Choroid plexus epithelial cell (primary cell): Measurements from ENCODE around the gene THRA.
A peak's percentile ranks its signal among the peaks of the same experiment; 100 is the strongest.

ENCODE experiments used
- DNase-seq: peaks from one replicate; pipeline ENCODE4 v3.0.0-alpha.2; 2010; ENCODE audit warnings: low read depth
- H3K4me3 ChIP-seq: 2 replicates; pipeline ENCODE4 v1.5.1; 2011; ENCODE audit warnings: low read depth, mild to moderate bottlenecking, control low read depth, low read length, moderate library complexity
- TF ChIP-seq, protein P1 (sequence below): conservative IDR thresholded peaks from 2 replicates; pipeline ENCODE4 v1.5.1; 2011; ENCODE audit warnings: low read depth, mild to moderate bottlenecking, control low read depth, inconsistent platforms, low read length, moderate library complexity

THRA gene

DNA sequence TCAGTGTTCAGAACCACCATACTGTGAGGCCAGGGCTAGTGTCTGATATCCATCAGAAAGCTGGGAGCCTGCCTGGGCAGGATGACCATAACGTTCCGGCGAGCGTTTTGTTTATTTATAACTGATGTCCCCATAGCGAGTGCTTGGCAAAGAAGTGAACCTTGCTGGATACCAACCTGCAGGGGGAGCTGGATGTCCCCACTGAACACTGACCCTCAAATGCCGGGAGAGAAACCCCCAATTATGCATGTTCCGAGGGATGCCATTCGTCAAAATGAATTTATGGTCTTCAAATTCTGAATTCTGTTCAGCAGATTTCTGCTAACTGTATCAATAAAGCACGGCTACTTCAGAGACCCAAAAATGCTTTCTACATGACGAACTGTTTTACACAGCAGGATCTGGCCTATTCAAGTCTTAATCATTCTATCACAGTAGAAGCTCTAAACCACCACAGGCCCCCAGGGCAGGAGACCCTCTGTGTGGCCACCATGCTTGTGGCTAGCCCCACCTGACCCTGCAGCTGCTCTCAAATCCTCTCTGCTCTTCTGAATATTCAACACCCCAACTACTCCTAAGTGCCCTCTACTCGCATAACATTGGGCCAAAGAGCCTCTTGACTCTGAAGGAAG is 23.8 kb upstream of the THRA start:
- TF ChIP-seq, protein P1, sequence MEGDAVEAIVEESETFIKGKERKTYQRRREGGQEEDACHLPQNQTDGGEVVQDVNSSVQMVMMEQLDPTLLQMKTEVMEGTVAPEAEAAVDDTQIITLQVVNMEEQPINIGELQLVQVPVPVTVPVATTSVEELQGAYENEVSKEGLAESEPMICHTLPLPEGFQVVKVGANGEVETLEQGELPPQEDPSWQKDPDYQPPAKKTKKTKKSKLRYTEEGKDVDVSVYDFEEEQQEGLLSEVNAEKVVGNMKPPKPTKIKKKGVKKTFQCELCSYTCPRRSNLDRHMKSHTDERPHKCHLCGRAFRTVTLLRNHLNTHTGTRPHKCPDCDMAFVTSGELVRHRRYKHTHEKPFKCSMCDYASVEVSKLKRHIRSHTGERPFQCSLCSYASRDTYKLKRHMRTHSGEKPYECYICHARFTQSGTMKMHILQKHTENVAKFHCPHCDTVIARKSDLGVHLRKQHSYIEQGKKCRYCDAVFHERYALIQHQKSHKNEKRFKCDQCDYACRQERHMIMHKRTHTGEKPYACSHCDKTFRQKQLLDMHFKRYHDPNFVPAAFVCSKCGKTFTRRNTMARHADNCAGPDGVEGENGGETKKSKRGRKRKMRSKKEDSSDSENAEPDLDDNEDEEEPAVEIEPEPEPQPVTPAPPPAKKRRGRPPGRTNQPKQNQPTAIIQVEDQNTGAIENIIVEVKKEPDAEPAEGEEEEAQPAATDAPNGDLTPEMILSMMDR = peak; percentile 85
- DNase-seq = peak; percentile 93
- H3K4me3 ChIP-seq = peak overlapping the region; percentile 13

DNA sequence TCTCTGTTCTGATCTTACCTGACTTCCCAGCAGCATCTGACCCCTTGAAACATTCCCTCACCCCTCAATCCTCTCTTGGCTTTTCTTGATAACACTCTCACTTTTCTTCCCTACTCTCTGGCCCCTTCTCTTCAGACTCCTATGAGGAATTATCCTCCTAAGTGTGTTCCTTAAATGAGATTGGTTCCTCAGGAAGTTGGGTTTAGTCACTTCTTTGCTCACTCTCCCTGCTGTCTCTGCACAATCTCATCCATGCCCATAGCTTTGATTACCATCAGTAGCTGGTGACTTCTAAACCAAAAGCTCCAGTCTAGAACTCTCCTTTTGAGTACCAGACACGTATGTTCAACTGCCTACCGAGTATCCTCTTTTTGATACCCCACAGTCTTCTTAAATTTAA is 21.6 kb upstream of the THRA start:
- DNase-seq = no peak
- H3K4me3 ChIP-seq = no peak overlapping the region
- TF ChIP-seq, protein P1 = no peak

DNA sequence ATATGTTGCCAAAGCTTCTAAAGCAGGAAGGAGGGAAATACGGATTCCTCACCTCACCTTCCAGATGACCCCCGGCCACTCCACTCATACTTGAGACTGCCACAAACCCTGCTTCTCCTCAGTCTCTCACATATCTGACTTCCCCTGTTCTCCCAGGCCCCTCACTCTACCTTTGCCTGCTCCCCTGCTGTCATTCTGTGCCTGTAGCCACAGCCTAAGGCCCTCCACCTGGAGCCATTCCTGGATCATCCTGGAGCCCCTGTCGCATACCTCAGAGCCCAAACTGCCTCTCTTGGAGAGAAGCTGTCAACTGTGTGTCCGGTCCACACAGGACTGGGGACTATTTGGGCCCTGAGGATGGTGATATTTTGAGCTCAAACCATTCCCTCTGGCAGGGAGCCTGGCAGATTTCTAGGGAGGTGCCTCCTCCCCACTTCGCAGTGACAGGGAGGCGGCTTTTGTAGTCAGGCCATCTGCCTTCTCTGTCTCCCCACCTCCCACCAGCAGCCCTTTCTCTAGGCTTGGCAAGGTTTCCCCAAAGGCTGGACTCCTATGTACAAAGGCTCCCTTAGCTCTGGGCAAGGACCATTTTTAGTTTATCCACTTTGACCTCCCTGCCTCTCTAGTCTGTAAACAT is 6.3 kb upstream of the THRA start:
- no peak overlapping the region for H3K4me3 ChIP-seq
- DNase-seq = no peak
- TF ChIP-seq, protein P1 = no peak

DNA sequence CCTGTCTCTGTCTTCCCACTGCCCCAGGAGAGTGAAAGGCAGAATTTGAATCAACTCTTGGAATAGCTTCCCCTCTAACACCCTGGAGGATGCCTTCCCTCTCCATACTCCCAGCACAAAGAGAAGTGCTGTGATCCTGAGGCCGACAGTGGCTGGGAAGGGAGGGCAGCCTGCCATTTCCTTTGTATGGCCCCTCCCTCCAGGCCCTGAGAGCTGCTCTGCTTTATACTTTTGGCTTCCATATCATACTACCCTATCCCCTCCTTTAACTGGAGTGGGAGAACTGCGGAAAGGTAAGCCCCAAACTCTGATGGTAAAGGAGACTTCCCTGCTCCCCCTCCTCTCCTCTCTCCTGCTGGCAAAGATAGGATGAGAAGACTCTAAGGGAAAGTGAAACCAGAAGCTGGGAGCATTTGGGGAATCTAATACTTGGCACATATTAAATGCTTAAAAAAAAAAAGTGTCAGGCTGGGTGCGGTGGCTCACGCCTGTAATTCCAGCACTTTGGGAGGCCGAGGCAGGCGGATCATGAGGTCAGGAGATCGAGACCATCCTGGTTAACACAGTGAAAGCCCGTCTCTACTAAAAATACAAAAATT is 4.5 kb upstream of the THRA start:
- DNase-seq = peak; percentile 59
- TF ChIP-seq, protein P1 = no peak
- no peak overlapping the region for H3K4me3 ChIP-seq

DNA sequence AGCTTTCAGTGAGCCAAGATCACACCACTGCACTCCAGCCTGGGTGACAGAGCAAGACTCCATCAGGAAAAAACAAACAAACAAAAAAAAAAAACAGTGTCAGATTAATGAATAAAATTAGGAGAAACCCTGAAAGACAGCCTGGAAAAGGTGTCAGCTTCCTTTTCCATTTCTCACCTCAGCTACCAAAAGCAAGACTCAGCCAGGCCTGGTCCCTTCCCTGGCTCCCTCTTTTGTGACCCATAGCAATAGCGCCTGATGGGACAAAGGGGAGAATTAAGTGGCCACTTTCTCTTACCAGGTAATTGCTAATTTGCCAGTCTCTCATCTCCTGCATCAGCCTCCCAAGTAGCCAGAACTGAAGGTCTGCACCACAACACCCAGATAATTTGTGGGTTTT is 3.9 kb upstream of the THRA start:
- no peak overlapping the region for H3K4me3 ChIP-seq
- no peak for DNase-seq
- TF ChIP-seq, protein P1 = no peak

DNA sequence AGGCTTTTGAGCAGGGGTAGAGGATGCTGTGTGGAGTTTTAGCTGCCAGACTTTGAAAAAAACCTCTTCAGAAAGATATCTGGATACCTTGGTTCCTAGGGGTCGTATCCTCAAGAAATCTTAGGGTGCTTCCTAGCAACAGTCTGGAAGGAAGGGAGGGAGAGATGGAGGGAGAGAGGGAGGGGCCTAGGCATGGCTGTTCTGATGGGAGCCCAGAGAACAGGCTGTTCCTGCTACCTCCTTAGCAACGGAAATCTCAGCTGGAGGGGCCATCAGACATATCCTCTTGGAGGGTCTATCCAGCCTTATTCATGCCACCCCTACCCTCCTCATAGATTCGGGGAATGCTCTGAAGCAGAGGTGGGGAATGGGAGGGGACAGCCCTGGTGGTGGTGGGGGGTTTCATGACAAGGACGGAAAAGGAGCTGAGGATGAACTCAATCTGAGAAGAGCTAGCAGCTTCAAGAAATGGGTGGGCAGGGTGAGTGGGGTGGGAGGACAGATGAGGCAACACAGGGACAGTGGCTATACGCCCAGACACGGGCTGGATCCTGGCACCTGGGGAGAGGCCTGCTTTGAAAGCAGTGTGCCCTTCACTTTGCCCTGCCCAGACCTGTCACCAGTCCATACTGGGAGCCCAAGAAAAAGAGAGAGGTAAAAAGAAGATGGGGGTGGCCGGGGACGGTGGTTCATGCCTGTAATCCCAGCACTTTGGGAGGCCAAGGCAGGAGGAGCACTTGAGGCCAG is 2.9 kb upstream of the THRA start:
- TF ChIP-seq, protein P1 = no peak
- DNase-seq = no peak
- no peak overlapping the region for H3K4me3 ChIP-seq
